Hypothalamus (tissue), 51 donors: ENCODE measurements around the gene TEAD4.

Experiments
- DNase-seq, 51 donors: peaks; one replicate each; lab custom pipeline; 2025; lab: John Stamatoyannopoulos, UW

Gene TEAD4

GRCh38 chr12:3076730-3077571 is 117.8 kb downstream of the TEAD4 start, which contains the start of gene TSPAN9:
Gene TSPAN9, plus strand, starts transcription at chr12:3077379. Its CDS starts 123,815 bp downstream, at chr12:3201194.
- peak in 42 of 51 donors; percentile 11 to 77 (median 44) for DNase-seq

DNA sequence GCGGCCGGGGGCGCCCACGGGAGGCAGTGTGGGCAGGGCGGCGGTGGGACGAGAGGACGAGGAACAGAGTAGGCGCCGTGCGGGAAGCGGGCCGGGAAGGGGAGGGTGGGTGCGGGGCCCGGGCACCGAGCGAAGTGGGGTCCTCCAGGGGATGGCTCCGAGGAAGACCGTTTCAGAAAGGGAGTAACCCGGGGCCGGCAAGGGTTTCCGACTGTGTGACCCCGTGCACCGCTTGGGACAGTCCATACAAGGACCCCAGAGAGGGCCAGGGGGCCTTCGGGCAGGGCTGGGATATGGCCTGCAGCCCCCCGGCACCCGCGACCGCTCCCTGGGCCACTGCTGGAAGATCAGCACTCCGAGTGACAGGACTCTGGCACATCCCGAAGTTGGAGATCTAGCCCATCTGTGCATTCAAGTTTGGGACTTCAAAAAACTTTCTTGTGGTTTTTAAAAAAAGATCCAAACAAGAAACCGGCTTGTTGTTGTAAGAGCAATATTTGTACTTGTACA is 118.4 kb downstream of the TEAD4 start:
- peak in 5 of 51 donors; percentile 10 to 58 (median 42) for DNase-seq

DNA sequence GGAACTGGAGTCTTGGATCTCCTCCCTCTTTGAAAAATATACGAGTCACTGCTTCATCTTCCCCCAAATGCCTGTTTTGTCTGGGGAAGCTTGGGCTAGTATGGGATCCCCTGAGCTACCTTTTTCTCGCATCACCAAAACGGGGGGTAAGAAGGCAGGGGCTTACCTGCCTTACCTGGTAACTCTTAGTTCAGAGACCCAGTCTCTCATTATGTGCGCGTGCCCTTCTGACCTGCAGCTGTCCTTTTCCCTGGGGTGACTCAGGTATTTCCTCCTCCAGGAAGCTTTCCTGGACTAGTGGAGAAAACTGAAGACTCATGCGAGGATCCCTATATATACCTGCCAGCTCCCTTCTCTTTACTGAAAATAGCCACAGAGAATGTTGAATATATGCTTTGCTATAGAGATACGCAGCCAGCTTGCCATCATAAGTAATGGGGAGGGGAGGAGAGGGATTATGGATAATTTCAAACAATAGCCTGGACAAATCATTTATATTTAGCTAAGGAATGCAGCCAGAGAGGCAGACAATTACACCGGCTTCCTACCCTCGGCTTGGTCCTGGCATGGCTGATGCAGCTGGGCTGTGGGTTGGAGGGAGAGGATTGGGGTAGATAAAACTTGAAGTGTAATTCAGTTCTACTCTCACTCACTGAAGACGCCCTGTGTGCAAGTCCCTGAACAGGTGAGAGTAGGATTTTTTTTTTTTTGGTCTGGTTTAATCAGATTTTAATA is 119.1 kb downstream of the TEAD4 start:
- DNase-seq = no peak

DNA sequence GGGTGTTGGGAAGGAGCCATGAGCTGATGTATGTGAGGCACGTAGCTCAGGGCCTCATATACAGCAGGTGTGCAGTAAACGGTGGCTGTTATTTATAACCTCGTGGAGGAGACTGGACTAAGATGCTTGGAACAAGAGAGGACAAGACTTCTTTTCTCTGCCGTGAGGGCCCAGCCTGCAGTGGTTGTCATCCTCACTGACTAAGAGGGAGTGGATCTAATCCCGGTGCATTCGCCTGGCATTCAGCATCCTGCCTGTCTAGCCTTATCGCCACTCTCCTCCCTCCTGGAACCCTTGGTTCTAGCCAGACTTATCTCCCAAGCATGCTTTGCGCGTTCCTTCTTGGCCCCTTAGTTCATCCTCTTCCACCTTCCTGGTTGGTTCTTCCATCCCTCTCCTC is 121.9 kb downstream of the TEAD4 start:
- DNase-seq = no peak

GRCh38 chr12:3081886-3082285 is 122.7 kb downstream of the TEAD4 start:
- no peak for DNase-seq

GRCh38 chr12:3083241-3083920 is 124.2 kb downstream of the TEAD4 start:
- no peak for DNase-seq

- DNase-seq = no peak
These were observed 124.7 kb downstream of the TEAD4 start for GRCh38 chr12:3083921-3084347.

DNA sequence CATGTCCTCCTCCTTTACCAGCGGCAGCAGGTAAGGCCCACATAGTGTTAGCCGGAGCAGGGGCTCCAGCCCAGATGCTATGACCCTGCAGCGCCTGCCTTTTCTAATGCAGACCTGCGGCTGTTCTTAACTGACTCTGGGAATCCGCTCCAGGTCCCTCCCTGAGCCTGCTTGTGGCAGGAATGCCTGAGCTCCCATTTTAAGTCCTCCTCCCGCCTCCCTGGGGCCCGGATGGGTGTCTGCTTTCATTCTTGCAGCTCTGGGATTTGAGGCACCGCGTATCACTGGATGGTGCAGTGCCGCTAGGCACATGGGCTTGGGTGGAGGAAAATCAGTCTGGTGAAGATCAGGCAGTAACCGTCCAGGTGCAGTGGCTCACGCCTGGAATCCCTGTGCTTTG is 125.5 kb downstream of the TEAD4 start:
- no peak for DNase-seq

- DNase-seq = no peak
These were observed 126.3 kb downstream of the TEAD4 start for GRCh38 chr12:3085341-3086139.

DNA sequence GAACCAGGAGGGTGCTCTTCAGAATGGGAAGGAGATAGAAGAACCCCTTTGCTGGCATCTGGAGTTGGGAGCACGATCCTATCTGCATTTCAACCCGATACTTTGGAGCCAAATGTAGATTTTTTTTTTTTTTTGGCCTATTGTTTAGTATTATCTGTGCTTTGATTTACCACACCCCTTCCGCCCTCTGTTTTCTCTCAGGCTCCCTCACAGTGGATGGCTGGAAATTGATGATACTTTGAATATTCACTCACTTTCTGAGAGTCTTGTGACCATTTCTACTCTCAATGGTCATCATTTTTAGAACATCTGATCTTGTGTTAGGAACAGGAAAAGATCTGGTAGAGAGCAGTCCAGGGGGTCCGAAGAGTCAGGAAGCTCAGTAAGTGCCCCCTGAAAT is 127.0 kb downstream of the TEAD4 start:
- DNase-seq = no peak

- DNase-seq = no peak
These were observed 127.6 kb downstream of the TEAD4 start for GRCh38 chr12:3086729-3087323.

- DNase-seq = no peak
These were observed 128.8 kb downstream of the TEAD4 start for GRCh38 chr12:3087758-3088650.

DNA sequence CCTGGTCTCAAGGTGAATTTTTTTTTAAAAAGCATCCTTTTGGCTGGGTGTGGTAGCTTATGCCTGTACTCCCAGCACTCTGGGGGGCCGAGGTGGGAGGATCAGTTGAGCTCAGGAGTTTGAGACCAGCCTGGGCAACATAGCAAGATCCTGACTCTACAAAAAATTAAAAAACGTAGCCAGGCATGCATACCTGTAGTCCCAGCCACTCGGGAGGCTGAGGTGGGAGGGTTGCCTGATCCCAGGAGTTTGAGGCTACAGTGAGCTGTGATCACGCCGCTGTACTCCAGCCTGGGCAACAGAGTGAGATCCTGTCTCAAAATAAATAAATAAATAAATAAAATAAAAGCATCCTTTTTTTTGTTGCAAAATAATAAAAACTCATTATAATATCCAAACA is 130.4 kb downstream of the TEAD4 start:
- no peak for DNase-seq
